GM23338 (cell line): ENCODE data around the gene PICALM. TPM values are rescaled to one million over a fixed set of nuclear protein-coding genes. Genes with fewer than 3 reads are reported as not detected.

ENCODE experiments used
- ATAC-seq: fragments of 200-7000 bp; cut with Tn5 transposase; 3 replicates; pipeline ENCODE4 v1.9.1; 2020
- DNase-seq: peaks from one replicate; pipeline ENCODE4 v3.0.0-alpha.2; 2015; ENCODE audit warnings: low spot score
- H2AFZ ChIP-seq: fragments of 200-600 bp; sonication (generic); 2 replicates; pipeline ENCODE4 v1.8.0; 2016; ENCODE audit warnings: antibody characterized with exemption, mild to moderate bottlenecking, moderate library complexity
- H3F3A ChIP-seq: fragments of 200-600 bp; sonication (generic); replicated peaks from 2 replicates; pipeline ENCODE4 v1.8.0; 2017; ENCODE audit warnings: antibody characterized with exemption, mixed run types, low read depth
- H3K27ac ChIP-seq: fragments of 200-600 bp; sonication (generic); 2 replicates; pipeline ENCODE4 v1.6.1; 2016; ENCODE audit warnings: low read depth
- H3K27me3 ChIP-seq: fragments of 200-600 bp; sonication (generic); 2 replicates; pipeline ENCODE4 v1.8.0; 2016; ENCODE audit warnings: mild to moderate bottlenecking, mixed run types, moderate library complexity; ENCODE audit not compliant: insufficient read depth
- H3K36me3 ChIP-seq: fragments of 200-600 bp; sonication (generic); 2 replicates; pipeline ENCODE4 v1.8.0; 2016; ENCODE audit warnings: mild to moderate bottlenecking; ENCODE audit not compliant: insufficient read depth
- H3K4me1 ChIP-seq: fragments of 200-600 bp; sonication (generic); 2 replicates; pipeline ENCODE4 v1.8.0; 2016; ENCODE audit warnings: mild to moderate bottlenecking, moderate library complexity; ENCODE audit not compliant: insufficient read depth
- H3K4me2 ChIP-seq: fragments of 200-600 bp; sonication (generic); 2 replicates; pipeline ENCODE4 v1.7.1; 2017; ENCODE audit warnings: mixed run types
- H3K4me3 ChIP-seq: fragments of 200-600 bp; sonication (generic); 2 replicates; pipeline ENCODE4 v1.6.1; 2016; ENCODE audit warnings: mixed run types
- H3K79me2 ChIP-seq: fragments of 200-600 bp; sonication (generic); replicated peaks from 2 replicates; pipeline ENCODE4 v1.8.0; 2017; ENCODE audit warnings: mild to moderate bottlenecking; ENCODE audit not compliant: insufficient read depth
- H3K9me2 ChIP-seq: fragments of 200-600 bp; sonication (generic); 2 replicates; pipeline ENCODE4 v1.8.0; 2017; ENCODE audit not compliant: insufficient read depth
- H4K20me1 ChIP-seq: fragments of 200-600 bp; sonication (generic); replicated peaks from 2 replicates; pipeline ENCODE4 v1.8.0; 2017; ENCODE audit warnings: mild to moderate bottlenecking; ENCODE audit not compliant: insufficient read depth
- H3K27ac Mint-ChIP-seq: 2 replicates; pipeline ENCODE4 v1.8.0; 2020; ENCODE audit warnings: inconsistent platforms, mild to moderate bottlenecking, moderate library complexity, mixed read lengths
- H3K27me3 Mint-ChIP-seq: 3 replicates; pipeline ENCODE4 v1.8.0; 2022; ENCODE audit warnings: low read depth, mild to moderate bottlenecking, moderate library complexity, mixed read lengths, inconsistent platforms; ENCODE audit not compliant: insufficient read depth, poor library complexity
- H3K36me3 Mint-ChIP-seq: 3 replicates; pipeline ENCODE4 v1.8.0; 2021; ENCODE audit warnings: low read depth, mild to moderate bottlenecking, inconsistent platforms, moderate library complexity, mixed read lengths
- H3K4me1 Mint-ChIP-seq: 3 replicates; pipeline ENCODE4 v1.8.0; 2020; ENCODE audit warnings: mild to moderate bottlenecking, inconsistent platforms, mixed read lengths
- H3K4me3 Mint-ChIP-seq: 3 replicates; pipeline ENCODE4 v1.8.0; 2021; ENCODE audit warnings: moderate library complexity, mild to moderate bottlenecking, inconsistent platforms, mixed read lengths
- H3K9me3 Mint-ChIP-seq: 3 replicates; pipeline ENCODE4 v1.8.0; 2020; ENCODE audit warnings: moderate library complexity, mild to moderate bottlenecking, inconsistent platforms, mixed read lengths
- CREB1 ChIP-seq: fragments of 250-450 bp; sonication (Bioruptor Pico); IDR thresholded peaks from 2 replicates; pipeline ENCODE4 v1.5.0; 2020; ENCODE audit warnings: low read depth, mild to moderate bottlenecking, moderate library complexity
- CTCF ChIP-seq, 2 experiments: fragments of 200-600 bp in 1 of 2; sonication (generic) in 1 of 2; conservative IDR thresholded peaks; 2 replicates each; pipeline versions ENCODE4 v1.5.1 to v1.6.1; 2016 to 2017; ENCODE audit warnings: antibody characterized with exemption in 2 of 2, low read depth in 2 of 2, mild to moderate bottlenecking in 2 of 2, moderate library complexity in 1 of 2
- ETS1 ChIP-seq: IDR thresholded peaks from 2 replicates; pipeline ENCODE4 v1.6.1; 2016; ENCODE audit warnings: antibody characterized with exemption
- EZH2 ChIP-seq: fragments of 200-600 bp; sonication (generic); IDR thresholded peaks from one replicate; pipeline ENCODE4 v1.8.0; 2017; ENCODE audit warnings: antibody characterized with exemption, mild to moderate bottlenecking, low read depth; ENCODE audit not compliant: unreplicated experiment
- EZH2phosphoT487 ChIP-seq: fragments of 200-600 bp; sonication (generic); IDR thresholded peaks from one replicate; pipeline ENCODE4 v1.8.1; 2018; ENCODE audit warnings: antibody characterized with exemption; ENCODE audit not compliant: unreplicated experiment
- JUNB ChIP-seq: IDR thresholded peaks from one replicate; pipeline ENCODE4 v1.6.1; 2016; ENCODE audit warnings: antibody characterized with exemption; ENCODE audit not compliant: unreplicated experiment
- NANOG ChIP-seq: IDR thresholded peaks from 2 replicates; pipeline ENCODE4 v1.6.1; 2016; ENCODE audit warnings: antibody characterized with exemption, borderline replicate concordance
- POLR2AphosphoS5 ChIP-seq: IDR thresholded peaks from 2 replicates; pipeline ENCODE4 v1.6.1; 2016; ENCODE audit warnings: antibody characterized with exemption, low read depth
- REST ChIP-seq: IDR thresholded peaks from one replicate; pipeline ENCODE4 v1.6.1; 2018; ENCODE audit warnings: antibody characterized with exemption; ENCODE audit not compliant: unreplicated experiment
- STAT1 ChIP-seq: IDR thresholded peaks from one replicate; pipeline ENCODE4 v1.6.1; 2016; ENCODE audit warnings: antibody characterized with exemption; ENCODE audit not compliant: unreplicated experiment
- ZNF114 ChIP-seq: fragments of 250-450 bp; sonication (Bioruptor Pico); IDR thresholded peaks from 2 replicates; pipeline ENCODE4 v1.5.0; 2020; ENCODE audit warnings: mild to moderate bottlenecking, moderate library complexity
- ZNF331 ChIP-seq: fragments of 250-450 bp; sonication (Bioruptor Pico); IDR thresholded peaks from 2 replicates; pipeline ENCODE4 v1.5.0; 2020; ENCODE audit warnings: low read depth, mild to moderate bottlenecking, moderate library complexity
- polyA plus RNA-seq: library from polyadenylated mRNA; unstranded; fragments of >200 nt; fragmentation: Nextera tagmentation; extraction: Ambion mirVana; gene quantifications from 2 replicates; pipeline ENCODE4 v1.2.1, GENCODE V29; 2016
- total RNA-seq: library from RNA; depleted of rRNA; stranded (reverse); fragments of >200 nt; shearing (Covaris generic); gene quantifications from 2 replicates; pipeline ENCODE4 v1.2.3, GENCODE V29; 2014
- TF ChIP-seq, protein P1 (sequence below): fragments of 250-450 bp; sonication (Bioruptor Pico); IDR thresholded peaks from 2 replicates; pipeline ENCODE4 v1.5.0; 2020; ENCODE audit warnings: mild to moderate bottlenecking, moderate library complexity

The PICALM gene
- total and polyA plus RNA-seq, 2 experiments from 2014 or later: 27.9 to 134 TPM

GRCh38 chr11:86035920-86036319, 33.0 kb downstream of the PICALM start:
- H3K4me1 Mint-ChIP-seq: peaks cover 26% of the 10 kb centered on the region
- H4K20me1 ChIP-seq: peaks cover 18% of the 10 kb centered on the region
- TF ChIP-seq CTCF (conservative IDR thresholded peaks at IDR 0.05; ENCODE audit: low read depth in 2 of 2) (no peak), EZH2phosphoT487 (no peak), EZH2 (no peak), POLR2AphosphoS5 (no peak), STAT1 (no peak), ZNF331 (CRISPR knock-in tag) (no peak), JUNB (no peak), NANOG (no peak), ETS1 (no peak), REST (no peak), CREB1 (CRISPR knock-in tag) (no peak), ZNF114 (CRISPR knock-in tag) (no peak)
- TF ChIP-seq, protein P1, sequence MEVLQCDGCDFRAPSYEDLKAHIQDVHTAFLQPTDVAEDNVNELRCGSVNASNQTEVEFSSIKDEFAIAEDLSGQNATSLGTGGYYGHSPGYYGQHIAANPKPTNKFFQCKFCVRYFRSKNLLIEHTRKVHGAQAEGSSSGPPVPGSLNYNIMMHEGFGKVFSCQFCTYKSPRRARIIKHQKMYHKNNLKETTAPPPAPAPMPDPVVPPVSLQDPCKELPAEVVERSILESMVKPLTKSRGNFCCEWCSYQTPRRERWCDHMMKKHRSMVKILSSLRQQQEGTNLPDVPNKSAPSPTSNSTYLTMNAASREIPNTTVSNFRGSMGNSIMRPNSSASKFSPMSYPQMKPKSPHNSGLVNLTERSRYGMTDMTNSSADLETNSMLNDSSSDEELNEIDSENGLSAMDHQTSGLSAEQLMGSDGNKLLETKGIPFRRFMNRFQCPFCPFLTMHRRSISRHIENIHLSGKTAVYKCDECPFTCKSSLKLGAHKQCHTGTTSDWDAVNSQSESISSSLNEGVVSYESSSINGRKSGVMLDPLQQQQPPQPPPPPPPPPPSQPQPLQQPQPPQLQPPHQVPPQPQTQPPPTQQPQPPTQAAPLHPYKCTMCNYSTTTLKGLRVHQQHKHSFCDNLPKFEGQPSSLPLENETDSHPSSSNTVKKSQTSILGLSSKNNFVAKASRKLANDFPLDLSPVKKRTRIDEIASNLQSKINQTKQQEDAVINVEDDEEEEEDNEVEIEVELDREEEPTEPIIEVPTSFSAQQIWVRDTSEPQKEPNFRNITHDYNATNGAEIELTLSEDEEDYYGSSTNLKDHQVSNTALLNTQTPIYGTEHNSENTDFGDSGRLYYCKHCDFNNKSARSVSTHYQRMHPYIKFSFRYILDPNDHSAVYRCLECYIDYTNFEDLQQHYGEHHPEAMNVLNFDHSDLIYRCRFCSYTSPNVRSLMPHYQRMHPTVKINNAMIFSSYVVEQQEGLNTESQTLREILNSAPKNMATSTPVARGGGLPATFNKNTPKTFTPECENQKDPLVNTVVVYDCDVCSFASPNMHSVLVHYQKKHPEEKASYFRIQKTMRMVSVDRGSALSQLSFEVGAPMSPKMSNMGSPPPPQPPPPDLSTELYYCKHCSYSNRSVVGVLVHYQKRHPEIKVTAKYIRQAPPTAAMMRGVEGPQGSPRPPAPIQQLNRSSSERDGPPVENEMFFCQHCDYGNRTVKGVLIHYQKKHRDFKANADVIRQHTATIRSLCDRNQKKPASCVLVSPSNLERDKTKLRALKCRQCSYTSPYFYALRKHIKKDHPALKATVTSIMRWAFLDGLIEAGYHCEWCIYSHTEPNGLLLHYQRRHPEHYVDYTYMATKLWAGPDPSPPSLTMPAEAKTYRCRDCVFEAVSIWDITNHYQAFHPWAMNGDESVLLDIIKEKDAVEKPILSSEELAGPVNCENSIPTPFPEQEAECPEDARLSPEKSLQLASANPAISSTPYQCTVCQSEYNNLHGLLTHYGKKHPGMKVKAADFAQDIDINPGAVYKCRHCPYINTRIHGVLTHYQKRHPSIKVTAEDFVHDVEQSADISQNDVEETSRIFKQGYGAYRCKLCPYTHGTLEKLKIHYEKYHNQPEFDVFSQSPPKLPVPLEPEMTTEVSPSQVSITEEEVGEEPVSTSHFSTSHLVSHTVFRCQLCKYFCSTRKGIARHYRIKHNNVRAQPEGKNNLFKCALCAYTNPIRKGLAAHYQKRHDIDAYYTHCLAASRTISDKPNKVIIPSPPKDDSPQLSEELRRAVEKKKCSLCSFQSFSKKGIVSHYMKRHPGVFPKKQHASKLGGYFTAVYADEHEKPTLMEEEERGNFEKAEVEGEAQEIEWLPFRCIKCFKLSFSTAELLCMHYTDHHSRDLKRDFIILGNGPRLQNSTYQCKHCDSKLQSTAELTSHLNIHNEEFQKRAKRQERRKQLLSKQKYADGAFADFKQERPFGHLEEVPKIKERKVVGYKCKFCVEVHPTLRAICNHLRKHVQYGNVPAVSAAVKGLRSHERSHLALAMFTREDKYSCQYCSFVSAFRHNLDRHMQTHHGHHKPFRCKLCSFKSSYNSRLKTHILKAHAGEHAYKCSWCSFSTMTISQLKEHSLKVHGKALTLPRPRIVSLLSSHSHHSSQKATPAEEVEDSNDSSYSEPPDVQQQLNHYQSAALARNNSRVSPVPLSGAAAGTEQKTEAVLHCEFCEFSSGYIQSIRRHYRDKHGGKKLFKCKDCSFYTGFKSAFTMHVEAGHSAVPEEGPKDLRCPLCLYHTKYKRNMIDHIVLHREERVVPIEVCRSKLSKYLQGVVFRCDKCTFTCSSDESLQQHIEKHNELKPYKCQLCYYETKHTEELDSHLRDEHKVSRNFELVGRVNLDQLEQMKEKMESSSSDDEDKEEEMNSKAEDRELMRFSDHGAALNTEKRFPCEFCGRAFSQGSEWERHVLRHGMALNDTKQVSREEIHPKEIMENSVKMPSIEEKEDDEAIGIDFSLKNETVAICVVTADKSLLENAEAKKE (CRISPR knock-in tag): no peak

More at GRCh38 chr11:86035920-86036319, 33.0 kb downstream of the PICALM start:
- ATAC-seq (no peak), DNase-seq (no peak)
- no peaks in the 10 kb centered on the region for H3K9me2 ChIP-seq
- H3K4me3 Mint-ChIP-seq: no peak overlapping the region
- peaks cover 19% of the 10 kb centered on the region for H3K4me1 ChIP-seq
- H3K27me3 ChIP-seq: no peaks in the 10 kb centered on the region
- H3K79me2 ChIP-seq: peaks cover 95% of the 10 kb centered on the region
- no peak overlapping the region for H2AFZ ChIP-seq
- no peak overlapping the region for H3K4me3 ChIP-seq
- H3K27me3 Mint-ChIP-seq: no peaks in the 10 kb centered on the region
- H3K27ac Mint-ChIP-seq: no peak overlapping the region
- H3K27ac ChIP-seq: no peak overlapping the region
- H3K36me3 ChIP-seq: no peaks in the 10 kb centered on the region
- no peaks in the 10 kb centered on the region for H3F3A ChIP-seq
- H3K4me2 ChIP-seq: no peak overlapping the region
- H3K36me3 Mint-ChIP-seq: no peaks in the 10 kb centered on the region
- H3K9me3 Mint-ChIP-seq: no peaks in the 10 kb centered on the region
